ENCODE data around the gene MAMLD1.

DNA sequence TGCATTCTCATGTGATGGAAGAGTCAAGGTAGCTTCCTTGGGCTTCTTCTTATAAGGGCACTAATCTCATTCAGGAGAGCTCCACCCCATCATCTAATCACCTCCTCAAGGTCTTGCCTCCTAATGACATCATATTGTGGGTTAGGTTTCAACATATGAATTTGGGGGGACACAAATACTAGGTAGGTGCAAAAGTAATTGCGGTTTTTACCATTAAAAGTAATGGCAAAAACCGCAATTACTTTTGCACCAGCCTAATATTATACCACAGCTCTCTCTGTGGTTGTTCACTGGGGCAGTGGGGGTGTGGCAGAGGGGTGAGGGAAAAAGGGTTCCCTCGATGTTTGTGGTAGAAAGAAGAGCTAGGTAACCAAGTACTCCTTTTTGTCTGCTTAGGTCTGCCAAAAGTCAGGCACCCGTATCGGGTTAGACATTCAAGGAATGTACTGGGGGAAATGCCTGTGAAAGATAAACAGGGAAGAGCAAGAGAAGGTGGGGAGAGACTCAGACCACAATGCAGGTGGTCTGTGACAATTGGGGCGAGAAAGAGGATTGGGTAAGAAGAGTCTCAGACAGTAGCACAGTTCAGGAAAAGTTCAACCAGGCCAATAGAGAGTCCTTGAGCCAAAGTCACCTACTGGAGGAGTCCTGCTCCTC is 126.4 kb downstream of the MAMLD1 start:
- TF ChIP-seq ZBTB1 (tag by site-specific recombination; IDR thresholded peaks at IDR 0.05) (no peak), ZBTB21 (tag by site-specific recombination; IDR thresholded peaks at IDR 0.05) (no peak), ZNF140 (tag by site-specific recombination; IDR thresholded peaks at IDR 0.05) (no peak), EGR2 (tag by site-specific recombination; IDR thresholded peaks at IDR 0.05; ENCODE audit: low read depth) (no peak), ZNF266 (tag by site-specific recombination; IDR thresholded peaks at IDR 0.05; ENCODE audit: low read depth) (no peak), ZBTB7A (tag by site-specific recombination; IDR thresholded peaks at IDR 0.05; ENCODE audit: low read depth) (no peak), ZNF600 (tag by site-specific recombination; IDR thresholded peaks at IDR 0.05) (no peak), YY1 (tag by site-specific recombination; IDR thresholded peaks at IDR 0.05) (no peak), ZNF157 (tag by site-specific recombination; IDR thresholded peaks at IDR 0.05) (no peak), KLF7 (tag by site-specific recombination; IDR thresholded peaks at IDR 0.05; ENCODE audit: borderline replicate concordance) (no peak), YY2 (tag by site-specific recombination; IDR thresholded peaks at IDR 0.05) (no peak), ZNF138 (tag by site-specific recombination; IDR thresholded peaks at IDR 0.05; ENCODE audit: borderline replicate concordance) (no peak)
- TF ChIP-seq, protein P1, sequence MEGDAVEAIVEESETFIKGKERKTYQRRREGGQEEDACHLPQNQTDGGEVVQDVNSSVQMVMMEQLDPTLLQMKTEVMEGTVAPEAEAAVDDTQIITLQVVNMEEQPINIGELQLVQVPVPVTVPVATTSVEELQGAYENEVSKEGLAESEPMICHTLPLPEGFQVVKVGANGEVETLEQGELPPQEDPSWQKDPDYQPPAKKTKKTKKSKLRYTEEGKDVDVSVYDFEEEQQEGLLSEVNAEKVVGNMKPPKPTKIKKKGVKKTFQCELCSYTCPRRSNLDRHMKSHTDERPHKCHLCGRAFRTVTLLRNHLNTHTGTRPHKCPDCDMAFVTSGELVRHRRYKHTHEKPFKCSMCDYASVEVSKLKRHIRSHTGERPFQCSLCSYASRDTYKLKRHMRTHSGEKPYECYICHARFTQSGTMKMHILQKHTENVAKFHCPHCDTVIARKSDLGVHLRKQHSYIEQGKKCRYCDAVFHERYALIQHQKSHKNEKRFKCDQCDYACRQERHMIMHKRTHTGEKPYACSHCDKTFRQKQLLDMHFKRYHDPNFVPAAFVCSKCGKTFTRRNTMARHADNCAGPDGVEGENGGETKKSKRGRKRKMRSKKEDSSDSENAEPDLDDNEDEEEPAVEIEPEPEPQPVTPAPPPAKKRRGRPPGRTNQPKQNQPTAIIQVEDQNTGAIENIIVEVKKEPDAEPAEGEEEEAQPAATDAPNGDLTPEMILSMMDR (tag by site-specific recombination; IDR thresholded peaks at IDR 0.05), result no peak

All from HEK293 (cell line).